HepG2 (cell line): ENCODE data around the gene ZNF620. TPM values are rescaled to one million over a fixed set of nuclear protein-coding genes. Genes with fewer than 3 reads are reported as not detected.

ENCODE experiments used
- AGO1 ChIP-seq: fragments of 200-400 bp; formaldehyde crosslinking; IDR thresholded peaks from 2 replicates; pipeline ENCODE4 v1.6.1; 2017; ENCODE audit warnings: mild to moderate bottlenecking, low read depth, low read length, moderate library complexity; ENCODE audit not compliant: poor library complexity, severe bottlenecking
- ARNT2 ChIP-seq: sonication (generic); formaldehyde crosslinking; IDR thresholded peaks from 2 replicates; pipeline ENCODE4 v1.8.0; 2022; ENCODE audit warnings: mild to moderate bottlenecking, low read depth, missing genetic modification reagents, moderate library complexity
- CEBPB ChIP-seq: IDR thresholded peaks from 2 replicates; pipeline ENCODE4 v1.6.1; 2011; ENCODE audit warnings: low read depth, low read length, improper control_type of control experiment, borderline replicate concordance
- DR1 ChIP-seq: sonication (generic); formaldehyde crosslinking; IDR thresholded peaks from 2 replicates; pipeline ENCODE4 v1.8.0; 2021; ENCODE audit warnings: mild to moderate bottlenecking, missing genetic modification reagents, inconsistent platforms
- EP300 ChIP-seq, 3 experiments: sonication (generic) in 1 of 3; formaldehyde crosslinking in 1 of 3; IDR thresholded peaks; 2 replicates each; pipeline versions ENCODE4 v1.5.1 to v1.6.1; 2011 to 2020; ENCODE audit warnings: low read depth in 2 of 3, low read length in 2 of 3, borderline replicate concordance in 1 of 3, improper control_type of control experiment in 1 of 3, mild to moderate bottlenecking in 1 of 3, missing genetic modification reagents in 1 of 3, moderate library complexity in 1 of 3
- HNRNPK ChIP-seq: fragments of 200-400 bp; formaldehyde crosslinking; IDR thresholded peaks from 2 replicates; pipeline ENCODE4 v1.6.1; 2018; ENCODE audit warnings: low read length, low read depth, moderate library complexity, mild to moderate bottlenecking; ENCODE audit not compliant: poor library complexity, severe bottlenecking
- MTF2 ChIP-seq: sonication (generic); formaldehyde crosslinking; IDR thresholded peaks from 2 replicates; pipeline ENCODE4 v1.5.0; 2020; ENCODE audit warnings: missing genetic modification reagents, borderline replicate concordance
- MZF1 ChIP-seq: sonication (generic); formaldehyde crosslinking; IDR thresholded peaks from 2 replicates; pipeline ENCODE4 v1.8.1; 2023; ENCODE audit warnings: mild to moderate bottlenecking, missing genetic modification reagents, borderline replicate concordance
- NFIB ChIP-seq: sonication (generic); formaldehyde crosslinking; IDR thresholded peaks from 2 replicates; pipeline ENCODE4 v1.9.0; 2021; ENCODE audit warnings: missing genetic modification reagents, mild to moderate bottlenecking, borderline replicate concordance
- RAD51 ChIP-seq: fragments of 450-650 bp; IDR thresholded peaks from 2 replicates; pipeline ENCODE4 v1.6.1; 2016; ENCODE audit warnings: borderline replicate concordance
- RARA ChIP-seq: IDR thresholded peaks from 2 replicates; pipeline ENCODE4 v1.6.1; 2016; ENCODE audit warnings: missing genetic modification reagents, missing compliant biosample characterization
- SNAI1 ChIP-seq: sonication (generic); formaldehyde crosslinking; IDR thresholded peaks from 2 replicates; pipeline ENCODE4 v1.5.0; 2020; ENCODE audit warnings: mild to moderate bottlenecking, missing genetic modification reagents, borderline replicate concordance
- SOX6 ChIP-seq, 2 experiments: fragments of 450-650 bp in 1 of 2; sonication (generic) in 1 of 2; formaldehyde crosslinking in 1 of 2; IDR thresholded peaks; 2 replicates each; pipeline versions ENCODE4 v1.4.0 to v1.6.1; 2017 to 2020; ENCODE audit warnings: antibody characterized with exemption in 1 of 2, mild to moderate bottlenecking in 1 of 2, missing genetic modification reagents in 1 of 2
- TIGD3 ChIP-seq: sonication (generic); formaldehyde crosslinking; IDR thresholded peaks from 2 replicates; pipeline ENCODE4 v1.5.1; 2020; ENCODE audit warnings: mild to moderate bottlenecking, missing genetic modification reagents, borderline replicate concordance
- TMF1 ChIP-seq: sonication (generic); formaldehyde crosslinking; IDR thresholded peaks from 2 replicates; pipeline ENCODE4 v1.8.1; 2022; ENCODE audit warnings: low read depth, missing genetic modification reagents
- ZFP91 ChIP-seq: sonication (generic); formaldehyde crosslinking; IDR thresholded peaks from 2 replicates; pipeline ENCODE4 v1.9.0; 2022; ENCODE audit warnings: missing genetic modification reagents, mild to moderate bottlenecking, borderline replicate concordance
- ZKSCAN8 ChIP-seq: IDR thresholded peaks from 2 replicates; pipeline ENCODE4 v1.6.1; 2016; ENCODE audit warnings: borderline replicate concordance, missing genetic modification reagents, missing compliant biosample characterization
- ZNF260 ChIP-seq: sonication (generic); formaldehyde crosslinking; IDR thresholded peaks from 2 replicates; pipeline ENCODE4 v1.4.0; 2020; ENCODE audit warnings: missing genetic modification reagents, low read depth, mild to moderate bottlenecking, borderline replicate concordance
- ZNF446 ChIP-seq: sonication (generic); formaldehyde crosslinking; IDR thresholded peaks from 2 replicates; pipeline ENCODE4 v1.5.0; 2020; ENCODE audit warnings: mild to moderate bottlenecking, missing genetic modification reagents
- ZNF451 ChIP-seq: sonication (generic); formaldehyde crosslinking; IDR thresholded peaks from 2 replicates; pipeline ENCODE4 v1.5.0; 2020; ENCODE audit warnings: mild to moderate bottlenecking, missing genetic modification reagents
- ZNF510 ChIP-seq: sonication (generic); formaldehyde crosslinking; IDR thresholded peaks from 2 replicates; pipeline ENCODE4 v1.4.0; 2020; ENCODE audit warnings: low read depth, mild to moderate bottlenecking, missing genetic modification reagents
- ZNF549 ChIP-seq: sonication (generic); formaldehyde crosslinking; IDR thresholded peaks from 2 replicates; pipeline ENCODE4 v1.5.0; 2020; ENCODE audit warnings: missing genetic modification reagents
- ZNF562 ChIP-seq: sonication (generic); formaldehyde crosslinking; IDR thresholded peaks from 2 replicates; pipeline ENCODE4 v1.8.0; 2022; ENCODE audit warnings: missing genetic modification reagents, borderline replicate concordance
- ZNF672 ChIP-seq: sonication (generic); formaldehyde crosslinking; IDR thresholded peaks from 2 replicates; pipeline ENCODE4 v1.8.1; 2022; ENCODE audit warnings: missing genetic modification reagents
- ZNF713 ChIP-seq: sonication (generic); formaldehyde crosslinking; IDR thresholded peaks from 2 replicates; pipeline ENCODE4 v1.4.0; 2020; ENCODE audit warnings: mild to moderate bottlenecking, missing genetic modification reagents
- ZNF781 ChIP-seq: sonication (generic); formaldehyde crosslinking; IDR thresholded peaks from 2 replicates; pipeline ENCODE4 v1.5.1; 2020; ENCODE audit warnings: borderline replicate concordance, mild to moderate bottlenecking, missing genetic modification reagents; ENCODE audit errors: not compliant biosample characterization
- ZNF879 ChIP-seq: sonication (generic); formaldehyde crosslinking; IDR thresholded peaks from 2 replicates; pipeline ENCODE4 v1.8.1; 2023; ENCODE audit warnings: missing genetic modification reagents
- polyA plus RNA-seq, 8 experiments: library from polyadenylated mRNA; depleted of rRNA in 3 of 8; stranded (reverse) in 7 of 8; unstranded in 1 of 8; fragments of >200 nt; fragmentation: Illumina TruSeq in 4 of 8; extraction: Trizol in 4 of 8; gene quantifications; 2 replicates each; pipeline versions ENCODE4 v1.2.1 to v1.2.3, GENCODE V29; 2011 to 2016; ENCODE audit warnings: low read depth in 4 of 8, missing spikeins in 1 of 8, mixed read lengths in 1 of 8; ENCODE audit not compliant: insufficient read depth in 1 of 8
- total RNA-seq, 5 experiments: library from RNA; depleted of rRNA; stranded (reverse); fragments of >200 nt; fragmentation: Illumina TruSeq; extraction: Trizol; gene quantifications; 2 replicates each; pipeline ENCODE4 v1.2.3, GENCODE V29; 2016; ENCODE audit warnings: low read depth in 1 of 5

ZNF620 gene
- total and polyA plus RNA-seq, 2 of the 13 experiments (the other 11 are each of a cell fraction or from before 2014, with no cell fraction given), result 2.3 to 12.2 TPM

- TF ChIP-seq RAD51 (no peak), ZNF260 (CRISPR knock-in tag) (no peak), DR1 (CRISPR knock-in tag) (peak; percentile 94), MZF1 (CRISPR knock-in tag) (no peak), ZKSCAN8 (CRISPR knock-in tag) (0 out of 2 replicates have a peak, but pooled peaks have one; percentile 55), TMF1 (CRISPR knock-in tag) (no peak; the same call in 1 of the 2 replicates), ZNF451 (CRISPR knock-in tag) (peak; percentile 81), AGO1 (no peak), ZNF879 (no peak), ZNF562 (CRISPR knock-in tag) (no peak), ZFP91 (CRISPR knock-in tag) (peak; percentile 71; the same call in 1 of the 2 replicates), SNAI1 (CRISPR knock-in tag) (peak; percentile 72; the same call in 1 of the 2 replicates), ZNF549 (no peak), ZNF713 (CRISPR knock-in tag) (0 out of 2 replicates have a peak, but pooled peaks have one; percentile 23), ZNF672 (no peak), SOX6 (IDR thresholded peaks at IDR 0.05) (no peak), SOX6 (CRISPR knock-in tag; IDR thresholded peaks at IDR 0.05) (peak; percentile 80), ZNF510 (CRISPR knock-in tag) (no peak), CEBPB (no peak), MTF2 (CRISPR knock-in tag) (peak; percentile 78; the same call in 1 of the 2 replicates), NFIB (no peak), TIGD3 (CRISPR knock-in tag) (no peak), ARNT2 (CRISPR knock-in tag) (peak; percentile 84), HNRNPK (peak; percentile 58), RARA (peak; percentile 43; the same call in 1 of the 2 replicates), ZNF446 (peak; percentile 61; the same call in 1 of the 2 replicates), EP300 (IDR thresholded peaks at IDR 0.05; ENCODE audit: low read depth in 2 of 2, low read length in 2 of 2) (no peak), EP300 (CRISPR knock-in tag; IDR thresholded peaks at IDR 0.05; ENCODE audit: borderline replicate concordance) (no peak), ZNF781 (CRISPR knock-in tag) (peak; percentile 51)
Observed at GRCh38 chr3:40524568-40525285, 18.9 kb downstream of the ZNF620 start, which contains the start of gene ZNF621 (continued).
